MM.1S (cell line): ENCODE measurements around the gene REG3A.

Source experiments
- DNase-seq: peaks from one replicate; pipeline ENCODE4 v3.0.0-alpha.2; 2015
- H2AFZ ChIP-seq: fragments of 300-600 bp; sonication (generic); 2 replicates; pipeline ENCODE4 v1.6.0; 2016; ENCODE audit warnings: antibody characterized with exemption, low read length
- H3F3A ChIP-seq: fragments of 300-600 bp; sonication (generic); 2 replicates; pipeline ENCODE4 v1.6.1; 2016; ENCODE audit warnings: mild to moderate bottlenecking, antibody characterized with exemption, low read length, moderate library complexity, mixed read lengths; ENCODE audit not compliant: insufficient read depth
- H3K27ac ChIP-seq: fragments of 300-600 bp; sonication (generic); 2 replicates; pipeline ENCODE4 v1.5.1; 2016; ENCODE audit warnings: mild to moderate bottlenecking, low read length
- H3K27me3 ChIP-seq: fragments of 300-600 bp; sonication (generic); replicated peaks from 2 replicates; pipeline ENCODE4 v1.6.0; 2016; ENCODE audit warnings: low read length; ENCODE audit not compliant: insufficient read depth
- H3K36me3 ChIP-seq: fragments of 300-600 bp; sonication (generic); replicated peaks from 2 replicates; pipeline ENCODE4 v1.6.1; 2016; ENCODE audit warnings: mild to moderate bottlenecking, low read length, mixed read lengths; ENCODE audit not compliant: insufficient read depth
- H3K4me1 ChIP-seq: fragments of 300-600 bp; sonication (generic); 2 replicates; pipeline ENCODE4 v1.6.1; 2016; ENCODE audit warnings: low read length, mixed read lengths
- H3K4me2 ChIP-seq: fragments of 300-600 bp; sonication (generic); 2 replicates; pipeline ENCODE4 v1.6.0; 2016; ENCODE audit warnings: low read depth, low read length
- H3K4me3 ChIP-seq: fragments of 300-600 bp; sonication (generic); 2 replicates; pipeline ENCODE4 v1.5.1; 2016; ENCODE audit warnings: low read length, mixed read lengths
- H3K79me2 ChIP-seq: fragments of 300-600 bp; sonication (generic); 2 replicates; pipeline ENCODE4 v1.6.1; 2016; ENCODE audit warnings: mixed run types, low read length, mixed read lengths
- H3K9ac ChIP-seq: fragments of 300-600 bp; sonication (generic); 2 replicates; pipeline ENCODE4 v1.6.1; 2016; ENCODE audit warnings: low read length, mixed read lengths
- H3K9me2 ChIP-seq: fragments of 300-600 bp; sonication (generic); replicated peaks from 2 replicates; pipeline ENCODE4 v1.6.1; 2016; ENCODE audit warnings: mild to moderate bottlenecking, low read length, mixed read lengths; ENCODE audit not compliant: insufficient read depth
- H3K9me3 ChIP-seq: fragments of 300-600 bp; sonication (generic); replicated peaks from 2 replicates; pipeline ENCODE4 v1.6.1; 2016; ENCODE audit warnings: mild to moderate bottlenecking, low read length, mixed read lengths; ENCODE audit not compliant: insufficient read depth
- H4K20me1 ChIP-seq: fragments of 300-600 bp; sonication (generic); 2 replicates; pipeline ENCODE4 v1.6.1; 2016; ENCODE audit warnings: mild to moderate bottlenecking, low read length, moderate library complexity, mixed read lengths; ENCODE audit not compliant: insufficient read depth
- CTCF ChIP-seq: fragments of 300-600 bp; sonication (generic); IDR thresholded peaks from 2 replicates; pipeline ENCODE4 v1.5.1; 2016; ENCODE audit warnings: antibody characterized with exemption, low read length, mixed read lengths
- EZH2 ChIP-seq: fragments of 300-600 bp; sonication (generic); optimal IDR thresholded peaks from 2 replicates; pipeline ENCODE3; 2017; ENCODE audit warnings: low read depth, mild to moderate bottlenecking, antibody characterized with exemption, low read length, mixed read lengths
- EZH2phosphoT487 ChIP-seq: fragments of 300-600 bp; sonication (generic); IDR thresholded peaks from 2 replicates; pipeline ENCODE4 v1.6.1; 2018; ENCODE audit warnings: antibody characterized with exemption, low read length

The REG3A gene

GRCh38 chr2:79114797-79115494, 44.6 kb downstream of the REG3A start:
- no peaks in the 10 kb centered on the region for H4K20me1 ChIP-seq
- H3K9ac ChIP-seq: no peak overlapping the region
- no peak overlapping the region for H3K4me3 ChIP-seq
- no peak overlapping the region for H2AFZ ChIP-seq
- no peak overlapping the region for H3K27ac ChIP-seq
- H3K4me1 ChIP-seq: no peaks in the 10 kb centered on the region
- H3K9me2 ChIP-seq: no peaks in the 10 kb centered on the region
- H3K9me3 ChIP-seq: no peaks in the 10 kb centered on the region
- no peaks in the 10 kb centered on the region for H3K36me3 ChIP-seq
- no peaks in the 10 kb centered on the region for H3K79me2 ChIP-seq
- H3K4me2 ChIP-seq: no peak overlapping the region
- TF ChIP-seq CTCF (no peak), EZH2 (no peak), EZH2phosphoT487 (no peak)
- no peaks in the 10 kb centered on the region for H3K27me3 ChIP-seq
- DNase-seq: no peak
- H3F3A ChIP-seq: no peaks in the 10 kb centered on the region

- Histone ChIP-seq H3K9ac (no peak overlapping the region), H4K20me1 (no peaks in the 10 kb centered on the region), H3K4me2 (no peak overlapping the region), H3K9me3 (no peaks in the 10 kb centered on the region), H3K27me3 (no peaks in the 10 kb centered on the region), H3K4me1 (no peaks in the 10 kb centered on the region), H3F3A (no peaks in the 10 kb centered on the region), H3K79me2 (no peaks in the 10 kb centered on the region), H3K4me3 (no peak overlapping the region), H3K9me2 (no peaks in the 10 kb centered on the region), H3K36me3 (no peaks in the 10 kb centered on the region), H2AFZ (no peak overlapping the region), H3K27ac (no peak overlapping the region)
- TF ChIP-seq CTCF (no peak), EZH2phosphoT487 (no peak), EZH2 (no peak)
- no peak for DNase-seq
Observed at GRCh38 chr2:79112269-79112668, 47.3 kb downstream of the REG3A start.
